HEK293 (cell line): ENCODE data around the gene GAMT.

ENCODE experiments used
- CTCF ChIA-PET: fragments of 350-600 bp; formaldehyde crosslinking; extraction: SDS; loops from one replicate; lab custom pipeline; 2021; ENCODE audit warnings: antibody characterized with exemption; lab: Yijun Ruan, JAX
- POLR2A ChIA-PET: fragments of 300-600 bp; formaldehyde crosslinking; extraction: SDS; loops from one replicate; lab custom pipeline; 2020; ENCODE audit warnings: antibody characterized with exemption, inconsistent platforms; lab: Yijun Ruan, JAX
- H3K27ac ChIP-seq: fragments of 200-500 bp; sonication (Bioruptor generic); 2 replicates; pipeline ENCODE4 v1.5.1; 2014; ENCODE audit warnings: low read depth, low read length, control low read depth, inconsistent platforms; ENCODE audit errors: extremely low read depth
- H3K36me3 ChIP-seq, 2 experiments: fragments of 200-500 bp in 1 of 2; sonication (Bioruptor generic) in 1 of 2; 1 replicate in 1 of 2; 2 replicates in 1 of 2; pipeline ENCODE4 v1.5.1; 2014 to 2017; ENCODE audit warnings: inconsistent platforms in 2 of 2, low read length in 2 of 2; ENCODE audit not compliant: control insufficient read depth in 2 of 2, insufficient read depth in 1 of 2
- H3K4me1 ChIP-seq: fragments of 200-500 bp; sonication (Bioruptor generic); 2 replicates; pipeline ENCODE4 v1.5.1; 2014; ENCODE audit warnings: mild to moderate bottlenecking, low read length, inconsistent platforms; ENCODE audit not compliant: control insufficient read depth, insufficient read depth
- H3K4me3 ChIP-seq: 2 replicates; pipeline ENCODE4 v1.5.1; 2011; ENCODE audit warnings: low read depth, mild to moderate bottlenecking, control low read depth, low read length, moderate library complexity
- H3K9me3 ChIP-seq: fragments of 200-500 bp; sonication (Bioruptor generic); 2 replicates; pipeline ENCODE4 v1.5.1; 2014; ENCODE audit warnings: low read depth, low read length, inconsistent platforms; ENCODE audit not compliant: control insufficient read depth, insufficient read depth
- GLIS1 ChIP-seq: fragments of 450-650 bp; formaldehyde crosslinking; IDR thresholded peaks from 2 replicates; pipeline ENCODE4 v1.5.1; 2016; ENCODE audit warnings: missing biosample characterization, missing genetic modification characterization
- HIC1 ChIP-seq: fragments of 450-650 bp; formaldehyde crosslinking; IDR thresholded peaks from 2 replicates; pipeline ENCODE4 v1.5.1; 2016; ENCODE audit warnings: missing biosample characterization, missing genetic modification characterization
- IKZF3 ChIP-seq: fragments of 450-650 bp; IDR thresholded peaks from 2 replicates; pipeline ENCODE4 v1.5.0; 2018; ENCODE audit warnings: missing biosample characterization, mild to moderate bottlenecking, missing genetic modification characterization, moderate library complexity
- KLF1 ChIP-seq: fragments of 450-650 bp; formaldehyde crosslinking; IDR thresholded peaks from 2 replicates; pipeline ENCODE4 v1.5.1; 2016; ENCODE audit warnings: missing biosample characterization, missing genetic modification characterization
- KLF10 ChIP-seq: fragments of 450-650 bp; IDR thresholded peaks from 2 replicates; pipeline ENCODE4 v1.5.1; 2018; ENCODE audit warnings: missing biosample characterization, mild to moderate bottlenecking, missing genetic modification characterization
- KLF8 ChIP-seq: fragments of 450-650 bp; formaldehyde crosslinking; IDR thresholded peaks from 2 replicates; pipeline ENCODE4 v1.5.1; 2016; ENCODE audit warnings: missing biosample characterization, missing genetic modification characterization
- KLF9 ChIP-seq: fragments of 450-650 bp; formaldehyde crosslinking; IDR thresholded peaks from 2 replicates; pipeline ENCODE4 v1.5.1; 2016; ENCODE audit warnings: missing biosample characterization, missing genetic modification characterization, low read depth
- PATZ1 ChIP-seq: fragments of 450-650 bp; formaldehyde crosslinking; IDR thresholded peaks from 2 replicates; pipeline ENCODE4 v1.5.1; 2016; ENCODE audit warnings: missing biosample characterization, missing genetic modification characterization
- PBX3 ChIP-seq: sonication (generic); formaldehyde crosslinking; IDR thresholded peaks from 2 replicates; pipeline ENCODE4 v1.8.1; 2022; ENCODE audit warnings: mild to moderate bottlenecking, moderate library complexity, missing genetic modification reagents
- REST ChIP-seq: fragments of 450-650 bp; formaldehyde crosslinking; IDR thresholded peaks from 2 replicates; pipeline ENCODE4 v1.5.1; 2016; ENCODE audit warnings: missing biosample characterization, missing genetic modification characterization
- ZBTB17 ChIP-seq: fragments of 450-650 bp; formaldehyde crosslinking; IDR thresholded peaks from 2 replicates; pipeline ENCODE4 v1.5.1; 2016; ENCODE audit warnings: missing biosample characterization, missing genetic modification characterization
- ZBTB8A ChIP-seq: fragments of 450-650 bp; formaldehyde crosslinking; IDR thresholded peaks from 2 replicates; pipeline ENCODE4 v1.5.1; 2016; ENCODE audit warnings: missing biosample characterization, missing genetic modification characterization
- ZFHX2 ChIP-seq: fragments of 450-650 bp; formaldehyde crosslinking; conservative IDR thresholded peaks from 2 replicates; pipeline ENCODE4 v1.5.1; 2016; ENCODE audit warnings: missing biosample characterization, missing genetic modification characterization
- ZIC2 ChIP-seq: fragments of 450-650 bp; formaldehyde crosslinking; IDR thresholded peaks from 2 replicates; pipeline ENCODE4 v1.5.1; 2016; ENCODE audit warnings: missing biosample characterization, missing genetic modification characterization
- ZNF2 ChIP-seq: fragments of 450-650 bp; formaldehyde crosslinking; IDR thresholded peaks from 2 replicates; pipeline ENCODE4 v1.5.1; 2016; ENCODE audit warnings: missing biosample characterization, missing genetic modification characterization
- ZNF202 ChIP-seq: fragments of 450-650 bp; formaldehyde crosslinking; IDR thresholded peaks from 2 replicates; pipeline ENCODE4 v1.5.1; 2016; ENCODE audit warnings: missing biosample characterization, missing genetic modification characterization, borderline replicate concordance
- ZNF23 ChIP-seq: fragments of 450-650 bp; formaldehyde crosslinking; IDR thresholded peaks from 2 replicates; pipeline ENCODE4 v1.5.1; 2016; ENCODE audit warnings: missing biosample characterization, missing genetic modification characterization, borderline replicate concordance
- ZNF248 ChIP-seq: fragments of 450-650 bp; formaldehyde crosslinking; IDR thresholded peaks from 2 replicates; pipeline ENCODE4 v1.5.1; 2017; ENCODE audit warnings: missing biosample characterization, missing genetic modification characterization
- ZNF341 ChIP-seq: fragments of 450-650 bp; formaldehyde crosslinking; IDR thresholded peaks from 2 replicates; pipeline ENCODE4; 2016; ENCODE audit warnings: low read depth, missing biosample characterization, missing genetic modification characterization
- ZNF549 ChIP-seq: fragments of 450-650 bp; IDR thresholded peaks from 2 replicates; pipeline ENCODE4 v1.5.1; 2018; ENCODE audit warnings: missing biosample characterization, missing genetic modification characterization, mild to moderate bottlenecking, inconsistent platforms, moderate library complexity
- ZNF600 ChIP-seq: fragments of 450-650 bp; formaldehyde crosslinking; IDR thresholded peaks from 2 replicates; pipeline ENCODE4 v1.5.1; 2016; ENCODE audit warnings: missing biosample characterization, missing genetic modification characterization
- ZNF621 ChIP-seq: fragments of 450-650 bp; formaldehyde crosslinking; IDR thresholded peaks from 2 replicates; pipeline ENCODE4 v1.5.1; 2017; ENCODE audit warnings: missing biosample characterization, missing genetic modification characterization
- ZNF624 ChIP-seq: fragments of 450-650 bp; formaldehyde crosslinking; IDR thresholded peaks from 2 replicates; pipeline ENCODE4 v1.5.1; 2017; ENCODE audit warnings: missing biosample characterization, missing genetic modification characterization
- ZNF664 ChIP-seq: fragments of 450-650 bp; formaldehyde crosslinking; IDR thresholded peaks from 2 replicates; pipeline ENCODE4 v1.5.1; 2016; ENCODE audit warnings: missing biosample characterization, missing genetic modification characterization
- ZNF768 ChIP-seq: fragments of 450-650 bp; formaldehyde crosslinking; IDR thresholded peaks from 2 replicates; pipeline ENCODE4 v1.5.1; 2018; ENCODE audit warnings: missing biosample characterization, mild to moderate bottlenecking, missing genetic modification characterization

GAMT gene

GRCh38 chr19:1396768-1397679 is 4.3 kb downstream of the GAMT start (continued):
- TF ChIP-seq KLF10 (tag by site-specific recombination) (peak; percentile 13; the same call in 1 of the 2 replicates), ZNF341 (tag by site-specific recombination) (no peak; the same call in 1 of the 2 replicates), ZNF23 (tag by site-specific recombination) (peak; percentile 95), KLF1 (tag by site-specific recombination) (peak; percentile 51), HIC1 (tag by site-specific recombination) (peak; percentile 17), ZNF248 (tag by site-specific recombination) (no peak), REST (tag by site-specific recombination) (no peak), ZNF768 (tag by site-specific recombination) (0 out of 2 replicates have a peak, but pooled peaks have one; percentile 65), IKZF3 (0 out of 2 replicates have a peak, but pooled peaks have one; percentile 26)

- ChIA-PET POLR2A (interaction anchor here (2.4 kb wide), 1 partner anchor 127 kb away, joined by 7 read pairs; the partner anchor contains the start of gene CIRBP), CTCF (no interaction called here)
- no peak overlapping the region for H3K27ac ChIP-seq
- no peaks in the 10 kb centered on the region for H3K4me1 ChIP-seq
- H3K9me3 ChIP-seq = no peaks in the 10 kb centered on the region
- peaks cover 0 to 46% of the 10 kb centered on the region in 2 experiments; a peak in 2 of 3 replicates for H3K36me3 ChIP-seq
- H3K4me3 ChIP-seq = no peak overlapping the region
- TF ChIP-seq ZNF549 (tag by site-specific recombination) = no peak
- 0 out of 2 replicates have a peak, but pooled peaks have one; percentile 29 for TF ChIP-seq KLF10 (tag by site-specific recombination)
- peak; percentile 23 for TF ChIP-seq ZBTB8A (tag by site-specific recombination)
- peak; percentile 70 for TF ChIP-seq KLF9 (tag by site-specific recombination)
- 0 out of 2 replicates have a peak, but pooled peaks have one; percentile 30 for TF ChIP-seq ZNF2 (tag by site-specific recombination)
- TF ChIP-seq ZNF624 = no peak
- peak; percentile 89 for TF ChIP-seq ZNF600 (tag by site-specific recombination)
- no peak for TF ChIP-seq ZNF621 (tag by site-specific recombination)
- no peak for TF ChIP-seq ZNF202 (tag by site-specific recombination)
- 0 out of 2 replicates have a peak, but pooled peaks have one; percentile 14 for TF ChIP-seq PATZ1 (tag by site-specific recombination)
- 0 out of 2 replicates have a peak, but pooled peaks have one; percentile 10 for TF ChIP-seq ZBTB17 (tag by site-specific recombination)
- no peak for TF ChIP-seq PBX3 (CRISPR knock-in tag)
- peak; percentile 96 for TF ChIP-seq KLF1 (tag by site-specific recombination)
- 0 out of 2 replicates have a peak, but pooled peaks have one; percentile 7 for TF ChIP-seq ZFHX2 (tag by site-specific recombination)
- peak; percentile 19; the same call in 1 of the 2 replicates for TF ChIP-seq KLF8 (tag by site-specific recombination)
- peak; percentile 78 for TF ChIP-seq ZIC2 (tag by site-specific recombination)
- no peak for TF ChIP-seq ZNF664
- TF ChIP-seq GLIS1 = 0 out of 2 replicates have a peak, but pooled peaks have one; percentile 39
Measured at GRCh38 chr19:1396019-1396767, 5.1 kb downstream of the GAMT start.
